Keratinocyte (primary cell): Measurements from ENCODE around the gene MAGI1.

Experiments used
- CTCF ChIP-seq, 3 experiments: IDR thresholded peaks in 1 of 3; conservative IDR thresholded peaks in 1 of 3; optimal IDR thresholded peaks in 1 of 3; 2 replicates in 2 of 3; 3 replicates in 1 of 3; pipeline versions ENCODE3 to v1.5.1; 2011; ENCODE audit warnings: low read length in 3 of 3, mild to moderate bottlenecking in 3 of 3, moderate library complexity in 2 of 3, control low read depth in 1 of 3, inconsistent platforms in 1 of 3; ENCODE audit not compliant: insufficient read depth in 2 of 3; ENCODE audit errors: extremely low read depth in 1 of 3
- EZH2 ChIP-seq: IDR thresholded peaks from one replicate; pipeline ENCODE4 v1.6.1; 2012; ENCODE audit warnings: inconsistent platforms, mild to moderate bottlenecking, low read length, moderate library complexity

- no peak for TF ChIP-seq CTCF (optimal IDR thresholded peaks at IDR 0.05 in 1 of 3, IDR thresholded peaks at IDR 0.05 in 1 of 3, conservative IDR thresholded peaks at IDR 0.05 in 1 of 3; ENCODE audit: extremely low read depth in 1 of 3, insufficient read depth in 2 of 3, low read length in 3 of 3)
- no peak for TF ChIP-seq EZH2
Observed at GRCh38 chr3:65922441-65922840, 116.3 kb downstream of the MAGI1 start.
